GM19328 (cell line): Measurements from ENCODE around the gene DNAJB13.

Experiments
- ATAC-seq: cut with Tn5 transposase; IDR thresholded peaks from one replicate; pipeline ENCODE4 v1.9.1; 2021; ENCODE audit warnings: mild to moderate bottlenecking, moderate library complexity; ENCODE audit not compliant: unreplicated experiment

DNAJB13 gene

GRCh38 chr11:74012074-74012809 lies 61.4 kb downstream of the DNAJB13 start:
- no peak for ATAC-seq

GRCh38 chr11:74013141-74013540 lies 62.3 kb downstream of the DNAJB13 start:
- ATAC-seq: no peak

GRCh38 chr11:74014880-74015279 lies 64.1 kb downstream of the DNAJB13 start:
- ATAC-seq: no peak

- no peak for ATAC-seq
Measured at GRCh38 chr11:74015919-74016684, 65.3 kb downstream of the DNAJB13 start.

GRCh38 chr11:74017631-74018030 lies 66.8 kb downstream of the DNAJB13 start:
- ATAC-seq: no peak

GRCh38 chr11:74018331-74019005 lies 67.6 kb downstream of the DNAJB13 start:
- no peak for ATAC-seq

GRCh38 chr11:74019104-74019738 lies 68.4 kb downstream of the DNAJB13 start:
- ATAC-seq: no peak

- no peak for ATAC-seq
Measured at GRCh38 chr11:74019860-74020259, 69.0 kb downstream of the DNAJB13 start.
